Endometrial microvascular endothelial cells (primary cell): ENCODE results near the gene ZNF672. TPM values are rescaled to one million over a fixed set of nuclear protein-coding genes. Genes with fewer than 3 reads are reported as not detected.

ENCODE experiments used
- in situ Hi-C: cut with HindIII; loops from 2 replicates; pipeline ENCODE4 v1.10.0; 2017; ENCODE audit warnings: low sequenced_read_pairs, low pct_unique_long_range_greater_than_20kb; ENCODE audit errors: inconsistent ontology term
- total RNA-seq: library from RNA; depleted of rRNA; stranded (reverse); fragments of >200 nt; gene quantifications from one replicate; pipeline ENCODE4 v1.2.3, GENCODE V29; 2015; ENCODE audit errors: inconsistent ontology term

ZNF672 gene
- total RNA-seq, 1 donor from 2014 or later = 29.5 TPM

GRCh38 chr1:248811514-248812490 is 26.2 kb upstream of the ZNF672 start:
- in situ Hi-C loops = no loop called here

- in situ Hi-C loops = no loop called here
Observed at GRCh38 chr1:248812736-248813425, 25.1 kb upstream of the ZNF672 start.

GRCh38 chr1:248813546-248813945 is 24.5 kb upstream of the ZNF672 start:
- in situ Hi-C loops = no loop called here

GRCh38 chr1:248814351-248814750 is 23.7 kb upstream of the ZNF672 start:
- in situ Hi-C loops = no loop called here

- in situ Hi-C loops = no loop called here
Observed at GRCh38 chr1:248815407-248816034, 22.5 kb upstream of the ZNF672 start.

- in situ Hi-C loops = no loop called here
Observed at GRCh38 chr1:248816042-248816851, 21.8 kb upstream of the ZNF672 start.

- in situ Hi-C loops = no loop called here
Observed at GRCh38 chr1:248817065-248817464, 21.0 kb upstream of the ZNF672 start.

- in situ Hi-C loops = no loop called here
Observed at GRCh38 chr1:248818505-248819374, 19.3 kb upstream of the ZNF672 start.

GRCh38 chr1:248820041-248820585 is 17.9 kb upstream of the ZNF672 start:
- in situ Hi-C loops = no loop called here

GRCh38 chr1:248821101-248821500 is 16.9 kb upstream of the ZNF672 start:
- in situ Hi-C loops = no loop called here

GRCh38 chr1:248821641-248822040 is 16.4 kb upstream of the ZNF672 start:
- in situ Hi-C loops = no loop called here

GRCh38 chr1:248822148-248823032 is 15.6 kb upstream of the ZNF672 start:
- in situ Hi-C loops = no loop called here

GRCh38 chr1:248823517-248824001 is 14.5 kb upstream of the ZNF672 start:
- in situ Hi-C loops = no loop called here

GRCh38 chr1:248824301-248824700 is 13.7 kb upstream of the ZNF672 start:
- in situ Hi-C loops = no loop called here

GRCh38 chr1:248824701-248825100 is 13.3 kb upstream of the ZNF672 start:
- in situ Hi-C loops = no loop called here

GRCh38 chr1:248825136-248825535 is 12.9 kb upstream of the ZNF672 start:
- in situ Hi-C loops = no loop called here

GRCh38 chr1:248825573-248825908 is 12.5 kb upstream of the ZNF672 start:
- in situ Hi-C loops = no loop called here
